SIG-M5 (cell line): ENCODE data around the gene CCDC83.
"Not testable (repeated sequence)": the region's sequence is repeated elsewhere in the genome, so short reads cannot be mapped to it uniquely, and the experiment has no call there.

Experiments used
- DNase-seq: peaks from one replicate; lab custom pipeline; 2025; lab: John Stamatoyannopoulos, UW

CCDC83 gene

GRCh38 chr11:85835729-85836128 is 19.5 kb upstream of the CCDC83 start:
- no peak for DNase-seq

GRCh38 chr11:85840932-85841331 is 14.3 kb upstream of the CCDC83 start:
- not testable (repeated sequence) for DNase-seq

- no peak for DNase-seq
Observed at GRCh38 chr11:85843929-85844328, 11.3 kb upstream of the CCDC83 start.

GRCh38 chr11:85844439-85845123 is 10.6 kb upstream of the CCDC83 start:
- no peak for DNase-seq

- no peak for DNase-seq
Observed at GRCh38 chr11:85845124-85845631, 10.0 kb upstream of the CCDC83 start.

GRCh38 chr11:85847436-85847835 is 7.7 kb upstream of the CCDC83 start:
- no peak for DNase-seq

GRCh38 chr11:85848006-85848405 is 7.2 kb upstream of the CCDC83 start:
- DNase-seq = no peak

- no peak for DNase-seq
Observed at GRCh38 chr11:85848556-85848955, 6.6 kb upstream of the CCDC83 start.

GRCh38 chr11:85852754-85853153 is 2.4 kb upstream of the CCDC83 start:
- not testable (repeated sequence) for DNase-seq

GRCh38 chr11:85853541-85853940 is 1.6 kb upstream of the CCDC83 start:
- not testable (repeated sequence) for DNase-seq

GRCh38 chr11:85854212-85854556 is 999 bp upstream of the CCDC83 start:
- DNase-seq = no peak

- DNase-seq = peak; percentile 58
Observed at GRCh38 chr11:85854557-85855340, 434 bp upstream of the CCDC83 start.

GRCh38 chr11:85857098-85857497 is 1.9 kb downstream of the CCDC83 start:
- no peak for DNase-seq

GRCh38 chr11:85859541-85859940 is 4.4 kb downstream of the CCDC83 start:
- DNase-seq = not testable (repeated sequence)

- DNase-seq = no peak
Observed at GRCh38 chr11:85863855-85864254, 8.7 kb downstream of the CCDC83 start.

GRCh38 chr11:85866137-85866827 is 11.1 kb downstream of the CCDC83 start:
- DNase-seq = no peak

GRCh38 chr11:85867751-85868150 is 12.6 kb downstream of the CCDC83 start:
- DNase-seq = no peak

- DNase-seq = no peak
Observed at GRCh38 chr11:85869781-85870180, 14.6 kb downstream of the CCDC83 start.

GRCh38 chr11:85874265-85874664 is 19.1 kb downstream of the CCDC83 start:
- DNase-seq = no peak

GRCh38 chr11:85875505-85875904 is 20.3 kb downstream of the CCDC83 start:
- DNase-seq = no peak

- no peak for DNase-seq
Observed at GRCh38 chr11:85884581-85885021, 29.4 kb downstream of the CCDC83 start.
